OCI-LY1 (cell line): Measurements from ENCODE around the gene IL1RAPL2.

Experiments used
- CTCF ChIP-seq: fragments of 200-600 bp; sonication (generic), shearing (Covaris generic); IDR thresholded peaks from 2 replicates; pipeline ENCODE4 v1.5.1; 2017; ENCODE audit warnings: mild to moderate bottlenecking, antibody characterized with exemption, low read length, moderate library complexity, mixed read lengths
- EZH2 ChIP-seq: fragments of 200-600 bp; sonication (generic), shearing (Covaris generic); IDR thresholded peaks from 2 replicates; pipeline ENCODE4 v1.8.0; 2017; ENCODE audit warnings: borderline replicate concordance, mixed run types, mild to moderate bottlenecking, antibody characterized with exemption, low read length, moderate library complexity, mixed read lengths

DNA sequence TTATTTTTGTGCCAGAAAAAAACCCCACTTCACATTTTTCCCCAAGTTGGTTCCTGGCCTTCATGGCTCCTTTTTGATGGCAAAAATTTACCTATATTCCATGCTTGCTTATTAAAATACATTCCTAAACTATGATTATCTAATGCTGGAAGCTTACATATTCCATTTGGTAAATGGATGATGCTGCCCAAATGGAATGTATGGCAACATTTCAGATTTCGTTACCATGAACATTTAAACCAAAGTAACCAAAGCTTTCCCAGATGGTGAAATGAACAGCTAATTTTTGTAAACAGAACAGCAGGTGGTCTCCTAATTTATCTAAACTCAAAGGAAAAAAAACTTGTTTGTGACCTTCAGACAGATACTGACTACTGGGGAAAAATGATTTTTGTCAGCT lies 765.2 kb downstream of the IL1RAPL2 start:
- TF ChIP-seq CTCF (no peak), EZH2 (no peak)
